Small intestine (tissue), 7 donors: ENCODE results near the gene STPG3. TPM values are rescaled to one million over a fixed set of nuclear protein-coding genes. Genes with fewer than 3 reads are reported as not detected.

Source experiments
- DNase-seq, 2 donors: peaks; one replicate each; pipeline versions ENCODE4 v3.0.0 to v3.0.0-alpha.2; 2013
- FAIRE-seq: peaks from 2 replicates; lab custom pipeline; 2012; peaks lifted over from hg19 to GRCh38; lab: Jason Lieb, UNC
- H3K27ac ChIP-seq, 3 donors: one replicate each; pipeline ENCODE4 v1.5.1; 2013; ENCODE audit warnings: low read length in 2 of 3, mild to moderate bottlenecking in 2 of 3, control low read depth in 1 of 3, inconsistent platforms in 1 of 3, low read depth in 1 of 3, moderate library complexity in 1 of 3
- H3K27me3 ChIP-seq, 3 donors: one replicate each; pipeline ENCODE4 v1.6.1; 2013; ENCODE audit warnings: low read length in 3 of 3, inconsistent platforms in 1 of 3; ENCODE audit not compliant: control insufficient read depth in 3 of 3, insufficient read depth in 3 of 3
- H3K36me3 ChIP-seq, 3 donors: one replicate each; pipeline ENCODE4 v1.6.1; 2013; ENCODE audit warnings: low read length in 3 of 3, inconsistent platforms in 1 of 3, low read depth in 1 of 3, mild to moderate bottlenecking in 1 of 3, moderate library complexity in 1 of 3; ENCODE audit not compliant: control insufficient read depth in 3 of 3, insufficient read depth in 2 of 3
- H3K4me1 ChIP-seq, 3 donors: one replicate each; pipeline ENCODE4 v1.6.1; 2013; ENCODE audit warnings: low read length in 2 of 3, inconsistent platforms in 1 of 3, low read depth in 1 of 3, mild to moderate bottlenecking in 1 of 3, moderate library complexity in 1 of 3; ENCODE audit not compliant: control insufficient read depth in 3 of 3, insufficient read depth in 2 of 3
- H3K4me3 ChIP-seq, 3 donors: one replicate each; pipeline ENCODE4 v1.5.1; 2013; ENCODE audit warnings: low read length in 3 of 3, control low read depth in 1 of 3, inconsistent platforms in 1 of 3, low read depth in 1 of 3, mild to moderate bottlenecking in 1 of 3, moderate library complexity in 1 of 3
- H3K9me3 ChIP-seq, 2 donors: one replicate each; pipeline ENCODE4 v1.6.1; 2013; ENCODE audit warnings: low read depth in 1 of 2, low read length in 1 of 2; ENCODE audit not compliant: control insufficient read depth in 2 of 2, insufficient read depth in 1 of 2
- WGBS, 3 donors: extraction: QIAGEN DNeasy Blood & Tissue Kit; methylation state at CpG; one replicate each; pipeline ENCODE4 v1.1.7; 2013; 5-methylcytosine and 5-hydroxymethylcytosine counted together
- polyA plus RNA-seq, 4 donors: library from polyadenylated mRNA; stranded (reverse) in 3 of 4; unstranded in 1 of 4; fragments of 200-250 nt in 3 of 4; fragments of 120-200 nt in 1 of 4; gene quantifications; one replicate each; pipeline versions ENCODE4 v1.2.1 to v1.2.3, GENCODE V29; 2013
- donor health status: healthy with polysubstance abuse.
- donor health status: control.
- donor health status: control.
- donor health status: Bipolar disorder and iron deficiency.
- donor health status: healthy.

STPG3 gene
- polyA plus RNA-seq, 4 donors, result 3.9 TPM; not detected in 3

GRCh38 chr9:137243626-137244485, 7.2 kb upstream of the STPG3 start:
- Histone ChIP-seq H3K36me3 (peaks cover 4 to 30% (median 9%) of the 10 kb centered on the region in 3 donors), H3K4me1 (peaks cover 0 to 36% (median 4%) of the 10 kb centered on the region in 3 donors), H3K9me3 (no peaks in the 10 kb centered on the region), H3K27ac (peak overlapping the region in 1 of 3 donors; percentile 5), H3K27me3 (no peaks in the 10 kb centered on the region), H3K4me3 (peak overlapping the region in 1 of 3 donors; percentile 96)
- WGBS, 3 donors, result 47 to 62% (median 57%) methylated on average over 15 of the region's 15 CpGs
- DNase-seq, result peak in 1 of 2 donors; percentile 27
- FAIRE-seq, result no peak

GRCh38 chr9:137244486-137245449, 6.3 kb upstream of the STPG3 start:
- Histone ChIP-seq H3K9me3 (no peaks in the 10 kb centered on the region), H3K27ac (no peak overlapping the region), H3K27me3 (no peaks in the 10 kb centered on the region), H3K4me1 (peaks cover 0 to 31% (median 4%) of the 10 kb centered on the region in 3 donors), H3K36me3 (peaks cover 4 to 27% (median 9%) of the 10 kb centered on the region in 3 donors), H3K4me3 (no peak overlapping the region)
- WGBS, 3 donors, result 72 to 82% (median 78%) methylated on average over 35 to 36 of the region's 36 CpGs
- DNase-seq (no peak), FAIRE-seq (no peak)

GRCh38 chr9:137245450-137246421, 5.3 kb upstream of the STPG3 start:
- no peaks in the 10 kb centered on the region for H3K27me3 ChIP-seq
- H3K36me3 ChIP-seq, result peaks cover 4 to 27% (median 9%) of the 10 kb centered on the region in 3 donors
- H3K4me1 ChIP-seq, result peaks cover 0 to 28% (median 4%) of the 10 kb centered on the region in 3 donors
- H3K9me3 ChIP-seq, result no peaks in the 10 kb centered on the region
- WGBS, 3 donors, result 84 to 90% (median 90%) methylated on average over 20 to 25 of the region's 25 CpGs
- DNase-seq (no peak), FAIRE-seq (no peak)
- no peak overlapping the region for H3K4me3 ChIP-seq
- no peak overlapping the region for H3K27ac ChIP-seq

GRCh38 chr9:137247135-137247915, 3.8 kb upstream of the STPG3 start:
- H3K4me1 ChIP-seq, result peaks cover 0 to 32% (median 4%) of the 10 kb centered on the region in 3 donors
- no peak overlapping the region for H3K27ac ChIP-seq
- H3K9me3 ChIP-seq, result no peaks in the 10 kb centered on the region
- H3K36me3 ChIP-seq, result peaks cover 3 to 20% (median 6%) of the 10 kb centered on the region in 3 donors
- no peak for DNase-seq
- H3K27me3 ChIP-seq, result no peaks in the 10 kb centered on the region
- 71 to 79% (median 73%) methylated on average over 20 of the region's 20 CpGs for WGBS, 3 donors
- FAIRE-seq, result no peak
- H3K4me3 ChIP-seq, result no peak overlapping the region

- H3K4me1 ChIP-seq, result peaks cover 0 to 32% (median 1%) of the 10 kb centered on the region in 3 donors
- DNase-seq, result no peak
- no peaks in the 10 kb centered on the region for H3K27me3 ChIP-seq
- WGBS, 3 donors, result 79 to 86% (median 85%) methylated on average over 6 of the region's 6 CpGs
- no peak overlapping the region for H3K4me3 ChIP-seq
- H3K27ac ChIP-seq, result no peak overlapping the region
- H3K9me3 ChIP-seq, result no peaks in the 10 kb centered on the region
- no peak for FAIRE-seq
- H3K36me3 ChIP-seq, result peaks cover 2 to 15% (median 2%) of the 10 kb centered on the region in 3 donors
Observed at GRCh38 chr9:137247916-137248175, 3.2 kb upstream of the STPG3 start.

- no peak for DNase-seq
- peaks cover 0 to 24% (median 3%) of the 10 kb centered on the region in 3 donors for H3K4me1 ChIP-seq
- no peak overlapping the region for H3K27ac ChIP-seq
- FAIRE-seq, result no peak
- H3K36me3 ChIP-seq, result no peaks in the 10 kb centered on the region
- 47 to 61% (median 54%) methylated on average over 14 to 18 of the region's 18 CpGs for WGBS, 3 donors
- no peak overlapping the region for H3K4me3 ChIP-seq
- no peaks in the 10 kb centered on the region for H3K9me3 ChIP-seq
- H3K27me3 ChIP-seq, result no peaks in the 10 kb centered on the region
Observed at GRCh38 chr9:137250329-137251193, 525 bp upstream of the STPG3 start.
